ENCODE measurements around the gene TMIE.

The TMIE gene

GRCh38 chr3:46669191-46669999 is 31.8 kb upstream of the TMIE start:
- no peak for DNase-seq

GRCh38 chr3:46670000-46670890 is 30.9 kb upstream of the TMIE start:
- no peak for DNase-seq

GRCh38 chr3:46670891-46671427 is 30.2 kb upstream of the TMIE start:
- DNase-seq = no peak

GRCh38 chr3:46671541-46672348 is 29.4 kb upstream of the TMIE start:
- no peak for DNase-seq

GRCh38 chr3:46672349-46672695 is 28.9 kb upstream of the TMIE start:
- no peak for DNase-seq

GRCh38 chr3:46673151-46674030 is 27.8 kb upstream of the TMIE start:
- no peak for DNase-seq

- no peak for DNase-seq
Observed at GRCh38 chr3:46674031-46674845, 27.0 kb upstream of the TMIE start.

- DNase-seq = no peak
Observed at GRCh38 chr3:46675426-46675825, 25.8 kb upstream of the TMIE start.

GRCh38 chr3:46675843-46676567 is 25.2 kb upstream of the TMIE start:
- DNase-seq = no peak

- no peak for DNase-seq
Observed at GRCh38 chr3:46676601-46677410, 24.4 kb upstream of the TMIE start.

- no peak for DNase-seq
Observed at GRCh38 chr3:46677411-46677726, 23.8 kb upstream of the TMIE start.

- DNase-seq = no peak
Observed at GRCh38 chr3:46678280-46678679, 22.9 kb upstream of the TMIE start.

GRCh38 chr3:46679681-46680080 is 21.5 kb upstream of the TMIE start:
- no peak for DNase-seq

GRCh38 chr3:46680298-46680826 is 20.8 kb upstream of the TMIE start:
- DNase-seq = no peak

- DNase-seq = no peak
Observed at GRCh38 chr3:46681387-46681786, 19.8 kb upstream of the TMIE start.

- DNase-seq = peak; percentile 51
Observed at GRCh38 chr3:46681856-46682540, 19.2 kb upstream of the TMIE start.

- DNase-seq = no peak
Observed at GRCh38 chr3:46682974-46683373, 18.2 kb upstream of the TMIE start.

- DNase-seq = peak; percentile 22
Observed at GRCh38 chr3:46684891-46685290, 16.3 kb upstream of the TMIE start.

GRCh38 chr3:46685446-46685845 is 15.7 kb upstream of the TMIE start:
- no peak for DNase-seq
